HCT116 (cell line): ENCODE data around the gene SCARB1. TPM values are rescaled to one million over a fixed set of nuclear protein-coding genes. Genes with fewer than 3 reads are reported as not detected.

ENCODE experiments used
- ATAC-seq: fragments of 200-7000 bp; cut with Tn5 transposase; 2 replicates; pipeline ENCODE4 v1.9.1; 2020; ENCODE audit warnings: mild to moderate bottlenecking, moderate library complexity
- BruUV-seq: library from RNA; stranded (reverse); fragments of 400-500 nt; replicated peaks from 2 replicates; lab custom pipeline; 2021; lab: Mats Ljungman, UMichigan
- CTCF ChIA-PET: fragments of 300-600 bp; sonication (Branson Sonifier 250); formaldehyde crosslinking; loops from one replicate; lab custom pipeline; 2021; ENCODE audit warnings: antibody characterized with exemption; lab: Charles Lee
- POLR2A ChIA-PET: fragments of 300-600, 350-600 bp; sonication (Branson Sonifier 250); formaldehyde crosslinking; loops from one replicate; lab custom pipeline; 2021; ENCODE audit warnings: antibody characterized with exemption; lab: Charles Lee
- RAD21 ChIA-PET, 2 experiments: fragments of 300-600 bp; sonication (Branson Sonifier 250); formaldehyde crosslinking; loops; one replicate each; lab custom pipeline; 2023; ENCODE audit warnings: low total read pairs in 2 of 2; ENCODE audit not compliant: uncharacterized antibody in 2 of 2, unreplicated experiment in 2 of 2, low non-redundant PET in 1 of 2; lab: Charles Lee
- DNase-seq: peaks from one replicate; pipeline ENCODE4 v3.0.0-alpha.2; 2010; ENCODE audit warnings: low read depth, low spot score
- H2AFZ ChIP-seq: fragments of 200-600 bp; shearing (Covaris generic), sonication (generic); 2 replicates; pipeline ENCODE4 v1.6.1; 2017; ENCODE audit warnings: low read depth, mixed run types, mixed read lengths, antibody characterized with exemption, low read length; ENCODE audit not compliant: poor library complexity, severe bottlenecking
- H3K27ac ChIP-seq: 2 replicates; pipeline ENCODE4 v1.5.1; 2012; ENCODE audit warnings: low read depth, low read length
- H3K27me3 ChIP-seq: fragments of 200-600 bp; sonication (generic); 2 replicates; pipeline ENCODE4 v1.6.1; 2016; ENCODE audit warnings: mixed run types, low read length, mixed read lengths; ENCODE audit not compliant: insufficient read depth
- H3K36me3 ChIP-seq, 2 experiments: fragments of 200-500 bp in 1 of 2; fragments of 200-600 bp in 1 of 2; sonication (Bioruptor generic) in 1 of 2; sonication (generic) in 1 of 2; 2 replicates each; pipeline versions ENCODE4 v1.5.1 to v1.6.1; 2014 to 2016; ENCODE audit warnings: low read length in 2 of 2, inconsistent platforms in 1 of 2, mixed read lengths in 1 of 2, mixed run types in 1 of 2; ENCODE audit not compliant: insufficient read depth in 2 of 2, control insufficient read depth in 1 of 2
- H3K4me1 ChIP-seq, 2 experiments: fragments of 200-600 bp in 1 of 2; sonication (generic) in 1 of 2; 2 replicates each; pipeline versions ENCODE4 v1.5.1 to v1.6.1; 2012 to 2017; ENCODE audit warnings: low read length in 2 of 2, inconsistent platforms in 1 of 2, mild to moderate bottlenecking in 1 of 2, mixed read lengths in 1 of 2, mixed run types in 1 of 2, moderate library complexity in 1 of 2; ENCODE audit not compliant: insufficient read depth in 2 of 2, control insufficient read depth in 1 of 2
- H3K4me2 ChIP-seq: fragments of 200-600 bp; sonication (generic); 2 replicates; pipeline ENCODE4 v1.6.1; 2017; ENCODE audit warnings: mixed run types, low read length, mixed read lengths
- H3K4me3 ChIP-seq, 2 experiments: fragments of 200-600 bp in 1 of 2; sonication (generic) in 1 of 2; replicated peaks in 1 of 2; 2 replicates each; pipeline ENCODE4 v1.5.1; 2011 to 2016; ENCODE audit warnings: low read length in 2 of 2, control low read depth in 1 of 2, low read depth in 1 of 2, mild to moderate bottlenecking in 1 of 2, mixed read lengths in 1 of 2, mixed run types in 1 of 2
- H3K79me2 ChIP-seq: fragments of 200-600 bp; sonication (generic); 2 replicates; pipeline ENCODE4 v1.6.1; 2017; ENCODE audit warnings: mild to moderate bottlenecking, mixed run types, low read length, moderate library complexity, mixed read lengths; ENCODE audit not compliant: insufficient read depth
- H3K9ac ChIP-seq: fragments of 200-600 bp; sonication (generic); 2 replicates; pipeline ENCODE4 v1.6.1; 2016; ENCODE audit warnings: low read length, mixed read lengths
- H3K9me2 ChIP-seq: fragments of 200-600 bp; sonication (generic), shearing (Covaris generic); 2 replicates; pipeline ENCODE4 v1.6.1; 2017; ENCODE audit warnings: mixed run types, mild to moderate bottlenecking, moderate library complexity; ENCODE audit not compliant: insufficient read depth
- H3K9me3 ChIP-seq, 2 experiments: fragments of 200-500 bp in 1 of 2; fragments of 200-600 bp in 1 of 2; sonication (Bioruptor generic) in 1 of 2; sonication (generic) in 1 of 2; 2 replicates each; pipeline ENCODE4 v1.6.1; 2014 to 2017; ENCODE audit warnings: low read length in 2 of 2, mixed read lengths in 2 of 2, inconsistent platforms in 1 of 2, low read depth in 1 of 2, mild to moderate bottlenecking in 1 of 2, mixed run types in 1 of 2, moderate library complexity in 1 of 2; ENCODE audit not compliant: control insufficient read depth in 1 of 2, insufficient read depth in 1 of 2
- H4K20me1 ChIP-seq: fragments of 200-600 bp; sonication (generic), shearing (Covaris generic); 2 replicates; pipeline ENCODE4 v1.6.1; 2017; ENCODE audit warnings: mixed run types, mild to moderate bottlenecking, moderate library complexity; ENCODE audit not compliant: insufficient read depth
- ATF3 ChIP-seq: IDR thresholded peaks from 2 replicates; pipeline ENCODE4 v1.6.1; 2012
- CTCF ChIP-seq, 3 experiments: fragments of 200-600 bp in 1 of 3; sonication (generic) in 1 of 3; IDR thresholded peaks in 2 of 3; conservative IDR thresholded peaks in 1 of 3; 2 replicates each; pipeline ENCODE4 v1.5.1; 2012 to 2017; ENCODE audit warnings: low read depth in 2 of 3, low read length in 2 of 3, antibody characterized with exemption in 1 of 3, borderline replicate concordance in 1 of 3, control low read depth in 1 of 3, mild to moderate bottlenecking in 1 of 3, mixed read lengths in 1 of 3, mixed run types in 1 of 3, moderate library complexity in 1 of 3; ENCODE audit not compliant: insufficient read depth in 1 of 3
- EGR1 ChIP-seq: IDR thresholded peaks from 2 replicates; pipeline ENCODE4 v1.6.1; 2012; ENCODE audit warnings: low read depth
- ELF1 ChIP-seq: IDR thresholded peaks from 2 replicates; pipeline ENCODE4 v1.6.1; 2012; ENCODE audit warnings: low read depth, borderline replicate concordance
- EZH2 ChIP-seq: fragments of 200-600 bp; sonication (generic); IDR thresholded peaks from 2 replicates; pipeline ENCODE4 v1.6.1; 2017; ENCODE audit warnings: antibody characterized with exemption, mixed run types
- EZH2phosphoT487 ChIP-seq: fragments of 200-600 bp; IDR thresholded peaks from 2 replicates; pipeline ENCODE4 v1.6.1; 2018; ENCODE audit warnings: antibody characterized with exemption, borderline replicate concordance
- POLR2A ChIP-seq: IDR thresholded peaks from 2 replicates; pipeline ENCODE4 v1.7.0; 2011; ENCODE audit warnings: borderline replicate concordance; ENCODE audit not compliant: insufficient read depth, insufficient read length; ENCODE audit errors: extremely low read depth
- RAD21 ChIP-seq: IDR thresholded peaks from 2 replicates; pipeline ENCODE4 v1.6.1; 2012; ENCODE audit warnings: low read depth, mild to moderate bottlenecking
- SIN3A ChIP-seq: IDR thresholded peaks from 2 replicates; pipeline ENCODE4 v1.6.1; 2012; ENCODE audit warnings: low read depth
- SP1 ChIP-seq: IDR thresholded peaks from 2 replicates; pipeline ENCODE4 v1.6.1; 2012; ENCODE audit warnings: low read depth
- SRF ChIP-seq: IDR thresholded peaks from 2 replicates; pipeline ENCODE4 v1.6.1; 2012; ENCODE audit warnings: low read depth
- TCF7L2 ChIP-seq: IDR thresholded peaks from 2 replicates; pipeline ENCODE4 v1.7.0; 2011; ENCODE audit warnings: borderline replicate concordance, inconsistent platforms; ENCODE audit not compliant: insufficient read depth, insufficient read length; ENCODE audit errors: extremely low read depth
- YY1 ChIP-seq: IDR thresholded peaks from 2 replicates; pipeline ENCODE4 v1.6.1; 2011; ENCODE audit warnings: low read length, low read depth, moderate library complexity, mild to moderate bottlenecking; ENCODE audit not compliant: insufficient replicate concordance; ENCODE audit errors: extremely low read depth
- ZBTB33 ChIP-seq: IDR thresholded peaks from 2 replicates; pipeline ENCODE4 v1.6.1; 2011; ENCODE audit warnings: mild to moderate bottlenecking, low read length, moderate library complexity; ENCODE audit not compliant: insufficient replicate concordance; ENCODE audit errors: extremely low read depth
- ZFX ChIP-seq: fragments of 450-650 bp; IDR thresholded peaks from 2 replicates; pipeline ENCODE4 v1.6.1; 2017
- ZNF274 ChIP-seq: fragments of 200-500 bp; sonication (Bioruptor generic); IDR thresholded peaks from 2 replicates; pipeline ENCODE4 v1.6.1; 2014; ENCODE audit warnings: mild to moderate bottlenecking, low read depth, low read length, inconsistent platforms
- intact Hi-C: fragments of 100-400 bp; cut with micrococcal nuclease; formaldehyde crosslinking; loops from 2 replicates; pipeline ENCODE4 v1.10.0; 2022
- total RNA-seq: library from RNA; stranded (reverse); gene quantifications from one replicate; pipeline ENCODE4 v1.2.1, GENCODE V29; 2021; ENCODE audit not compliant: unreplicated experiment

The SCARB1 gene
- total RNA-seq, 1 experiment from 2014 or later: 95.5 TPM

GRCh38 chr12:124855275-124855957 is 8.2 kb downstream of the SCARB1 start:
- Histone ChIP-seq H4K20me1 (no peaks in the 10 kb centered on the region), H3K4me1 (no peaks in the 10 kb centered on the region; a peak in 1 of 4 replicates), H3K27me3 (no peaks in the 10 kb centered on the region), H3K27ac (no peak overlapping the region), H3K9me2 (no peaks in the 10 kb centered on the region), H3K4me3 (no peak overlapping the region), H3K36me3 (peaks cover 11 to 14% of the 10 kb centered on the region in 2 experiments), H3K79me2 (peaks cover 91% of the 10 kb centered on the region), H2AFZ (no peak overlapping the region), H3K4me2 (no peak overlapping the region), H3K9me3 (no peaks in the 10 kb centered on the region), H3K9ac (no peak overlapping the region)
- ChIA-PET CTCF (no interaction called here), RAD21 (no interaction called here), POLR2A (interaction anchor here (1.3 kb wide), 1 partner anchor 9 kb away, joined by 3 read pairs; the partner anchor contains the start of gene SCARB1)
- no peak for TF ChIP-seq TCF7L2
- TF ChIP-seq EZH2phosphoT487: no peak
- TF ChIP-seq EGR1: no peak
- TF ChIP-seq YY1: no peak
- no peak for TF ChIP-seq ELF1
- no peak for TF ChIP-seq ZFX
- TF ChIP-seq CTCF (IDR thresholded peaks at IDR 0.05 in 2 of 3, conservative IDR thresholded peaks at IDR 0.05 in 1 of 3; ENCODE audit: borderline replicate concordance in 1 of 3, insufficient read depth in 1 of 3, low read depth in 2 of 3, low read length in 2 of 3): no peak
- TF ChIP-seq ZNF274: no peak
- TF ChIP-seq SIN3A: no peak
- no peak for TF ChIP-seq EZH2
- TF ChIP-seq RAD21: no peak
- TF ChIP-seq ATF3: no peak
- TF ChIP-seq SP1: no peak
- no peak for TF ChIP-seq ZBTB33
- TF ChIP-seq SRF: no peak
- no peak for TF ChIP-seq POLR2A
- no TSS peak for BruUV-seq
- no peak for DNase-seq
- intact Hi-C loops: no loop called here
- no peak for ATAC-seq
